HUDEP-2 (cell line): Measurements from ENCODE around the gene CACNB4.
"Not testable (repeated sequence)": the region's sequence is repeated elsewhere in the genome, so short reads cannot be mapped to it uniquely, and the experiment has no call there.

ENCODE experiments used
- DNase-seq, 76 experiments: peaks; one replicate each; lab custom pipeline; 2025; ENCODE audit not compliant: unreplicated experiment in 76 of 76; lab: John Stamatoyannopoulos, UW

CACNB4 gene

GRCh38 chr2:152028182-152028862, 70.5 kb downstream of the CACNB4 start:
- DNase-seq, result no peak

GRCh38 chr2:152025678-152026287, 73.1 kb downstream of the CACNB4 start:
- DNase-seq, result peak in 69 of 76 experiments; percentile 2 to 78 (median 57)

GRCh38 chr2:152024477-152024876, 74.4 kb downstream of the CACNB4 start:
- DNase-seq, result no peak

- no peak for DNase-seq
Observed at GRCh38 chr2:152022090-152022489, 76.8 kb downstream of the CACNB4 start.

- not testable (repeated sequence) for DNase-seq
Observed at GRCh38 chr2:152021001-152021400, 77.8 kb downstream of the CACNB4 start.

GRCh38 chr2:152019732-152020131, 79.1 kb downstream of the CACNB4 start:
- no peak for DNase-seq

GRCh38 chr2:152016181-152017120, 82.4 kb downstream of the CACNB4 start:
- DNase-seq, result no peak

GRCh38 chr2:152015552-152015951, 83.3 kb downstream of the CACNB4 start:
- DNase-seq, result no peak

GRCh38 chr2:152012697-152013096, 86.1 kb downstream of the CACNB4 start:
- DNase-seq, result no peak

GRCh38 chr2:152011724-152012123, 87.1 kb downstream of the CACNB4 start:
- no peak for DNase-seq

- DNase-seq, result no peak
Observed at GRCh38 chr2:152005607-152006006, 93.2 kb downstream of the CACNB4 start.

- DNase-seq, result not testable (repeated sequence)
Observed at GRCh38 chr2:152003283-152003682, 95.6 kb downstream of the CACNB4 start.

GRCh38 chr2:151999053-151999452, 99.8 kb downstream of the CACNB4 start:
- DNase-seq, result peak in 45 of 76 experiments; percentile 1 to 61 (median 20)

GRCh38 chr2:151996243-151997003, 102.4 kb downstream of the CACNB4 start:
- no peak for DNase-seq

- no peak for DNase-seq
Observed at GRCh38 chr2:151995161-151995557, 103.7 kb downstream of the CACNB4 start.

GRCh38 chr2:151994178-151994577, 104.7 kb downstream of the CACNB4 start:
- not testable (repeated sequence) for DNase-seq

GRCh38 chr2:151991010-151991409, 107.8 kb downstream of the CACNB4 start:
- DNase-seq, result no peak

- DNase-seq, result no peak
Observed at GRCh38 chr2:151989378-151989777, 109.5 kb downstream of the CACNB4 start.

- no peak for DNase-seq
Observed at GRCh38 chr2:151987484-151987883, 111.4 kb downstream of the CACNB4 start.

- no peak for DNase-seq
Observed at GRCh38 chr2:151984424-151985083, 114.3 kb downstream of the CACNB4 start.
